HCT116 (cell line): ENCODE measurements around the gene FCMR.

Experiments
- CTCF ChIP-seq, 3 experiments: fragments of 200-600 bp in 1 of 3; sonication (generic) in 1 of 3; IDR thresholded peaks in 2 of 3; conservative IDR thresholded peaks in 1 of 3; 2 replicates each; pipeline ENCODE4 v1.5.1; 2012 to 2017; ENCODE audit warnings: low read depth in 2 of 3, low read length in 2 of 3, antibody characterized with exemption in 1 of 3, borderline replicate concordance in 1 of 3, control low read depth in 1 of 3, mild to moderate bottlenecking in 1 of 3, mixed read lengths in 1 of 3, mixed run types in 1 of 3, moderate library complexity in 1 of 3; ENCODE audit not compliant: insufficient read depth in 1 of 3
- EGR1 ChIP-seq: IDR thresholded peaks from 2 replicates; pipeline ENCODE4 v1.6.1; 2012; ENCODE audit warnings: low read depth
- EZH2 ChIP-seq: fragments of 200-600 bp; sonication (generic); IDR thresholded peaks from 2 replicates; pipeline ENCODE4 v1.6.1; 2017; ENCODE audit warnings: antibody characterized with exemption, mixed run types
- POLR2A ChIP-seq: IDR thresholded peaks from 2 replicates; pipeline ENCODE4 v1.7.0; 2011; ENCODE audit warnings: borderline replicate concordance; ENCODE audit not compliant: insufficient read depth, insufficient read length; ENCODE audit errors: extremely low read depth
- YY1 ChIP-seq: IDR thresholded peaks from 2 replicates; pipeline ENCODE4 v1.6.1; 2011; ENCODE audit warnings: low read length, low read depth, moderate library complexity, mild to moderate bottlenecking; ENCODE audit not compliant: insufficient replicate concordance; ENCODE audit errors: extremely low read depth

- TF ChIP-seq CTCF (IDR thresholded peaks at IDR 0.05 in 2 of 3, conservative IDR thresholded peaks at IDR 0.05 in 1 of 3; ENCODE audit: borderline replicate concordance in 1 of 3, insufficient read depth in 1 of 3, low read depth in 2 of 3, low read length in 2 of 3) = no peak
- TF ChIP-seq EZH2 = no peak
- no peak for TF ChIP-seq POLR2A
- no peak for TF ChIP-seq EGR1
- TF ChIP-seq YY1 = no peak
Measured at GRCh38 chr1:206949208-206949607, 27.5 kb upstream of the FCMR start.
